HG02852 (cell line): ENCODE measurements around the gene ACBD5.
A peak's percentile ranks its signal among the peaks of the same experiment; 100 is the strongest.
"Not testable (repeated sequence)": the region's sequence is repeated elsewhere in the genome, so short reads cannot be mapped to it uniquely, and the experiment has no call there.

Experiments
- ATAC-seq: cut with Tn5 transposase; IDR thresholded peaks from one replicate; pipeline ENCODE4 v1.9.1; 2021; ENCODE audit warnings: mild to moderate bottlenecking, moderate library complexity; ENCODE audit not compliant: unreplicated experiment

The ACBD5 gene, protein sequence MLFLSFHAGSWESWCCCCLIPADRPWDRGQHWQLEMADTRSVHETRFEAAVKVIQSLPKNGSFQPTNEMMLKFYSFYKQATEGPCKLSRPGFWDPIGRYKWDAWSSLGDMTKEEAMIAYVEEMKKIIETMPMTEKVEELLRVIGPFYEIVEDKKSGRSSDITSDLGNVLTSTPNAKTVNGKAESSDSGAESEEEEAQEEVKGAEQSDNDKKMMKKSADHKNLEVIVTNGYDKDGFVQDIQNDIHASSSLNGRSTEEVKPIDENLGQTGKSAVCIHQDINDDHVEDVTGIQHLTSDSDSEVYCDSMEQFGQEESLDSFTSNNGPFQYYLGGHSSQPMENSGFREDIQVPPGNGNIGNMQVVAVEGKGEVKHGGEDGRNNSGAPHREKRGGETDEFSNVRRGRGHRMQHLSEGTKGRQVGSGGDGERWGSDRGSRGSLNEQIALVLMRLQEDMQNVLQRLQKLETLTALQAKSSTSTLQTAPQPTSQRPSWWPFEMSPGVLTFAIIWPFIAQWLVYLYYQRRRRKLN

DNA sequence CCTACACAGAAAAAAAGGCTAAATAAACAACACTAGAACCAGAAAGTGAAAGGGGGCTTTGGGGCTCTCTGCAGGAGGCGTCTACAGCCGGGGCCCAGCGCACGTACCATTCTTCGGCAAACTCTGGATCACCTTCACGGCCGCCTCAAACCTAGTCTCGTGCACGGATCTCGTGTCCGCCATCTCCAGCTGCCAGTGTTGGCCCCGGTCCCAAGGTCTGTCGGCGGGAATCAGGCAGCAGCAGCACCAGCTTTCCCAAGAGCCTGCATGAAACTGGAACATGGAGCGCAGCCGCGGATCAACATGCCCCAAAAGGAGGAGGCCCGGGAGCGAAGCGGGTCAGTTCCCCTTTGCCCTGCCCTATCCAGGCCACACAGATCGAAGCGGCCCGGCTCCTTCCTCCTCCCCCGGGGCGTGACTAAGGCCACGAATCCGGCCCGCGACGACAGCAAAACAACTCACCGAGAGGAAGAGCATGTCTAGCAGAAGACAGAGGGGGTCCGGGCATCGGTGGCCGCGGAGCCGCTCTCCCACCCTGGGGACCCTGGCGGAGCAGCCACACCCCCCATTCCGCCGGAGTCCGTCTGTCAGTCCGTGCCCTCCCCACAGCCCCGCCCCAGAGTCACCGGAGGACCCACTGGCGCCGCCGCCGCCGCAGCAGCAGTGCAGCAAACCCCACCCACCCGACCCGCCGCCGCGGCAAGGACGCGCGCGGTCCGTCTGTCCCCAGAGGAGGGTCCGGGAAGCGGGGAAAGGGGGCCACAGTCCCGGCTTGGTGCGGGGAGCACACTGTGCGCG lies at the start of gene ACBD5:
ACBD5 (minus strand) TSS at position 586 of the 798 bp plus-strand sequence; CDS start at position 477, 109 bp downstream.
- ATAC-seq: peak; percentile 55

DNA sequence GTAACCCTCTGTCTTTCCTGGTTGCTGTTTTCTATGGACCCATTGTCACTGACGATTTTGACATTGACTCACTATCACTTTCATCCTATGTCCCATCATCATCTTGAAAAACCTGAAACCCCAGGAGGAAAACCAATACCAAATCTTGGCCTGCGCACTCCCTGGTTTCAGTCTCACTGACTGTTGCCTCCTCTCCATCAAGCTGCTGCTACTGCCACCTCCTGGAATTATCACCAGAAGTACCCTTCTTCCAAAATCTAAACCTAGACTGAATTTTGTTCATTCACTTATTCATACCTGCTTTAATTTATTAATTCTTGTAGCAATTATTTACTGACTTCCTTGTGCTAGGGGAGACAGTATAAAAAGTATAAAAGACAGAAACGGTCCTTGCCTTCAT lies 44.5 kb upstream of the ACBD5 start:
- no peak for ATAC-seq

DNA sequence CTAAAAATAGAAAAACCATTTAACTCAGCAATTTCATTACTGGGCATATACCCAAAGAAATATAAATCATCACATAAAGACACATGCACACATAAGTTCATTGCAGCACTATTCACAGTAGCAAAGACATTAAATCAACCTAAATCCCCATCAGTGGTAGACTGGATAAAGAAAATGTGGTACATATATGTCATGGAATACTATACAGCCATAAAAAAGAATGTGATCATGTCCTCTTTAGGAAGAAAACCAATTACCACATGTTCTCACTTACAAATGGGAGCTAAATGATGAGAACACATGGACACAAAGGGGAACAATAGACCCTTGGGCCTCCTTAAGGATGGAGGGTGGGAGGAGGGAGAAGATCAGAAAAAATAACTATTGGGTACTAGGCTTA lies 36.0 kb upstream of the ACBD5 start:
- ATAC-seq: no peak

DNA sequence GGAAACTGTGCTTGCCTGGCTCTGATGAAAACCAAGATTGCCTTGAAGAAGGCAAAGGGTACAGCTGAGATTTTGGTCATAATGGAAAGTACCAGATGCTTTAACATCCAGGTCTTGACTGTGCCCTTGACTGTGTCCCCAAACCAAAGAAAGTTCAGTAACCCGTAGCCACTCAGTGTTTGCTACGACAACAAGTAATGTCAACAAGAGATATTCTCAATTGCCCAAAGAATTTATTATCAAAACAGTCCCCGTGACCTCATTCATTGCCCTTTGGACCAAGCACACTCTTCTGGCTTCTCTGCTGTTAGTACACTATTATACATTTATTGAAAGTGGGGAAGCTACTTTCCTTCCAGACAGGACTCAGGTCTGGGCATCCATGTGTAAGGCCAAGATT lies 25.4 kb upstream of the ACBD5 start:
- ATAC-seq: not testable (repeated sequence)

DNA sequence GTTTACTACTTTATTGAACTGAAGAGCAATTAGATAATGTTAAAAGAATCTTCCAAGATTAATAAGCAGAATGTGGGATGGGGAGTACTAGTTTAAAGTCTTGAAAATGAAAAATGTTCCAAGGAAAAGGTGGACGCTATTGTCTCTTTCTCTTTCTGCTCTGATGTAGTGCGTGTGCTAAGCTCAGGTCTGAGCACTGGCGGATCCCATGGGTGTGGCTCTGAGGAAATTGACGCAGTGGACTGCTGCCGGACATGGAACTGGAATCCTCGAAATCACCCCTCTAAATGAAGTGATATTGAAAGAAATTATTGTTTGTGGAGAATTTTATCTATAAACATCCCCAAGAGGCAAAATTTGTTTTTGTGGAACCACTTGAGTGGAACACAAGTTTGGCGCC lies 22.2 kb upstream of the ACBD5 start:
- ATAC-seq: not testable (repeated sequence)

DNA sequence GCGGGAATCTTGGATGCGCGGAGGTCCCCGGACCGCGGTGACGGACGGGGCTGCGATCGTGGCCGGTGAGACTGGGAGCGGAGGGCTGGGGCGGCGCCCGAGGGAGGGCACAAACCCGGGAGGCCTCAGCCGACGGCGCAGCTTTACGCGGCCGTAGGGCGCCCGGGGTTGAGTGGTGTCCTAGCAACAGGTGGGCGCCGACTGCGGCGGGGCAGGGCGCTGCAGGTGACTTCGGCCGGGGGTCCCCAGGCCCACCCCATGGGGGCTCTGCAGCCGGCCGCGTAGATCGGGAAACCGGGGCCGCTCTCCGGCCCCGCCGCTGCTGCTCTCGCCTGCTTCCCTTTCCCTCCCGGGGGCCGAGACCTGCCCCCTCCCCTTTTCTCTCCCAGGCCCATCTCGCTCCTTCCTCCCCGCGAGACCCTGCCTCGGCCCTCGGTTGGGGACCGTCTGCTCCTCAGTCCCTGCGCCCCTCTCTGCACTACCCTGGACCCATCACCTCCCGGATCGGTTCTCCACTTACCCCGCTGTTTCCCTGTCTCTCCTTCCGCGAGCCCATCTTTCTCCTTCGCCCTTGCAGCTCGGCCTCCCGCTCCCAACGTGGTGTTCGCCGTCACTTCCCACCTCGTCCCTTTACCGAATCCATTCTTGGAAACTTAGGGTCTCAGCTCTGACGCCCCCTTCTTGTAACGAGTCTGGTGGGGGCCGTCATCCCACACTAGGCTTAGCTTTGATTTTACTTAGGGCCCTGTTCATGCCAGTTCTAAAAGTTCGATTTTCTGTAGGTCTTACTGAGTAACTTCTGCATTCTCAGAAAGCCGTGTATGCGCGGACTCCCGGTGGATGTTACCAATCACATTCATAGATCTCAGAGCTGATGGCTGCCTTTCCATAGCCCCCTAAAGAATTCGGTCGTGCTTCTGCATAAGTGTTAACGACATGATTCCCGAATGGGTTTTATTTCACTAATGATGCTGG lies 18.5 kb upstream of the ACBD5 start:
- peak; percentile 59 for ATAC-seq

DNA sequence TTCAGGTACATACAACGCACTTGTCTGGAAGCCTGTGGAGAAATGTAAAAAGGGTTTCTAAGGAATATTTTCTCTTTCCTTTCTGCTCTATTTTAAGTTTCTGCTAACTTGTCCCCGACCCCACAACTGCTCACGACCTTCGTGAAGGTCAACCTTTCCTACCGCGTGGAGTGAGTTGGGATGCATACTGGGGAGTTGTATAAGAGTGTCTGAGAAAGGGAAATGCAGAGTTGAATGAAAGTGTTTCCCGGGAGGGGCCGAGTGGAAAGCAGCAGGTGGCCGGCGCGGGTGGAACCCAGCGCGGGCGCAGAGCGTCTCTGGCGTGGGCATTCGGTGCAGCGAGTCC lies 17.9 kb upstream of the ACBD5 start:
- peak; percentile 38 for ATAC-seq

DNA sequence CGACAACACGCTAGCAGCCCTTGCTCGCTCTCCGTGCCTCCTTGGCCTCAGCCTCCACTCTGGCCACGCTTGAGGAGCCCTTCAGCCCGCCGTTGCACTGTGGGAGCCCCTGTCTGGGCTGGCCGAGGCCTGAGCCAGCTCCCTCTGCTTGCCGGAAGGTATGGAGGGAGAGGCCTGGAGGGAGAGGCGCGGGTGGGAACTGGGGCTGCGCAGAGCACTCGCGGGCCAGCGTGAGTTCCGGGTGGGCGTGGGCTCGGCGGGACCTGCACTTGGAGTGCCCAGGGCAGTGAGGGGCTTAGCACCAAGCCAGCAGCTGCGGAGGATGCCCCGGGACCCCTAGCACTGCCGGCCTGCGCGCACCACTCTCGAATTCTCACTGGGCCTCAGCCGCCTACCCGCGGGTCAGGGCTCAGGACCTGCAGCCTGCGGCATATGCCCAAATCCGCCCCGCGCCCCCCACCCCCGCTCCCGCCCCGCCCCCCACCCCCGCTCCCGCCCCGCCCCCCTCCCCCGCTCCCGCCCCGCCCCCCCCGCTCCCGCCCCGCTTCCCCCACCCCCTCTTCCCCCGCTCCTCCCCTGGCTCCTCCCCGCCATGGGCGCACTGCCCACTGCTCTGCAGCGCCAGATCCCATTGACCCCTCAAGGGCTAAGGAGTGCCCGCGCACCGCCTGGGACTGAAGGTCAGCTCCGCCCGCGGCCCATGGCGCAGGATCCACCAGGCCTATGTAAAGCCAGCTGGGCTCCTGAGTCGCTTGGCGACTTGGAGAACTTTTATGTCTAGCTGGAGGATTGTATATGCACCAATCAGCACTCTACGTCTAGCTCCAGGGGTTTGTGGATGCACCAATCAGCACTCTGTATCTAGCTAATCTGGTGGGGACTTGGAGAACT lies 15.9 kb upstream of the ACBD5 start:
- ATAC-seq: no peak

DNA sequence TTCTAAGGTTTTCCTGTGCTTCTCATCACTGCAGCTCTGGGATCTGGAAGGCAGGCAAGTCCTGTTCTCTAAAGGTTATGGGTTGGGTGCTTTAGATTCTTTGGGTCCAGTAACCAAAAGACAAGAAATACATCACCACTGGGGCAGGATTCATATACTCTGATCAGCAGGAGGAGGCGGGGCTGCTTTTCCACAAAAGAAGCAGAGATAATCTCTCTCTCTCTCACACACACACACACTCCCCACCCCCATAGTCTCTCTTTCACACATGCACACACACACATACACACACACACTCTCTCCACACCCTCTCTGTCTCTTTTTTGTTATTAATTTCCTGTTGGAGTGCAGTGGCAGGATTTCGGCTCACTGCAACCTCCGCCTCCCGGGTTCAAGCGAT lies 13.0 kb upstream of the ACBD5 start:
- no peak for ATAC-seq

DNA sequence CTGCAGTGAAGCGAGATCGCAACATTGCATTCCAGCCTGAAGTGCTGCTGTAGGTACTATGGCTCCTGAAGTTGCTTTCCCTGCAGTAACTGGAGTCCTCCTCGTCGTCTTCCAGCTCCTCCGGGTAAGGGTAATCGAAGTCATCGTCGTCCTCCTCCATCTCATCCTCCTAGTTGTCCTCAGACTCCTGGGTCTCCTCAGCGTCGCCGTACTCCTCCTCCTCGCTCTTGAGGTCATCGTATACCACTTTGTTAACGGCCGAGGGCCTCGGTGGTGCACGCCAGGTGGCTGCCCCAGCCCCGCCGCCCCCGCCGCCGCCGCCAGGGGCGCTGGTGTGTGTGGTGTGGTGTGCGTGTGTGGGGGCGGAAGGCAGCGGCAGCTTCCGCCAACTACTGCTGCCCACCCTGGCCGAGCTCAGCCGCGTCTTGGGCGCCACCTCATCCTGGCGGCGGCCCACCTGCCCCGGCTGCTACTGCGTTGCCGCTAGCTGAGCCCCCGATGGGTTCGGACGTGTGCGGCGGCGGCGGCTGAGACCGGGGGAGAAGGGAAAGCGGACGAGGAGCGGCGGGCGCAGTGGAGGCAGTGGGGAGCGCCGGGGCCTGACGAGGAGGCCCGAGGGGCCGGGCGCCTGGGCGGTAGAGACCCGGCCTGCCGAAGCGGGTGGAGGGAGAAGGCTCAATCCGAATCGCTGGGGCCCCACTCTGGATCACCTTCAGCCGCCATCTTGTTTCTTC lies 11.8 kb upstream of the ACBD5 start:
- peak; percentile 99 for ATAC-seq

DNA sequence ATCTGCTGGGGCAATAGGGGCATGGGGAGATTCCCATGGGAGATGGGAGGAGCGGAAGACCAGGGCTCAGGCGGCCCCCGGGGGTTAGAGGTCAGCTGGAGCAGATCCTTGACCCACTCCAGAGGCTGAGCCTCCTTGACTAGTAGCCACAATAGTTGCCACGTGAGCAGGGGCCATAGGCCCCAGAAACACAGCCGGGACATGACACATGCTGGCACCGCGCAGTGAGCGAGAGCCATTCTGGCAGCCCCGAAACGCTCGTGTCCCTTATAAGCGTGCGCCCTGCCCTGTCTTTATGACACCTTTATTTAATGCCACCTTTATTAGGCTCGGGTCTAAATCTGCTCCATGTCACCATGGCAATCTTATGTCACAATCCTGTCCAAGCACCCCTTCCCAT lies 11.0 kb upstream of the ACBD5 start:
- ATAC-seq: no peak

DNA sequence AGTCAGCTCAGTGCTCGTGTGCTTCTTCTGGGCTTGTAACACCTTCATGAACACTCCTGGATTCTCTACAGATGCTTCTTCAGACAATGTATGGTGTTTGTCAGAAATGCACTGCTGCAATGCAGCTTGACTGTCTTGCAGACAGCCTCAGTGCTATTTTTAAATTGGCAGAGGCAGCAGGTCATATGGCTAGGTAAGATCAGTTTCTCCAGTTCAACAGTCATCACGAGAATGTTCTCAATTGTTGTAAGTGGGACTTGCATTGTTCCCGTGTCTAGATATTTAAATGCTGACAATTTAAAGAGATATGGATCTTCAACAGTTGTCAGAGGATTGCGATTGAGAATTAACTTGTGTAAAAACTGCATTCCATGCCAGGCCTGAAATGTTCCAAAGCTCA lies 7.6 kb upstream of the ACBD5 start:
- no peak for ATAC-seq

DNA sequence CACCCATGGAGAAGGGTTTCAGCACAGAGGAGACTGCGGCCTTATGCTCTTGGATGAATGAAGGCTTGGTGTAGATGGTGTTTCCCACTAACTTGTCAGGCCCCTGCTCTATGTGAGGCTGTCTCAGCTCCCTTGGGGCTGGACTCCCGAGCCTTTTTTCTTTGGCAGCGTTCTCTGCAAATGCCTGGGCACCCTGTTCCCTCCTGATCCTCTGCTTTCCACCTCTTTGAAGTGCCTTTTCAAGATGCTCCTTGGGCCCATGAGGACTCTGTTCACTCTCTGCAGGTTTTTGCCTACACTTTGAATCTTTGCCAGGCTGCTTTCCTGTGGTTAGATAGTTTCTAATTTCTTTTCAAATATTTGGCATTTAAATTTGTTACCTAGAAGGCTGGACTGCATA lies 6.8 kb upstream of the ACBD5 start:
- ATAC-seq: no peak

DNA sequence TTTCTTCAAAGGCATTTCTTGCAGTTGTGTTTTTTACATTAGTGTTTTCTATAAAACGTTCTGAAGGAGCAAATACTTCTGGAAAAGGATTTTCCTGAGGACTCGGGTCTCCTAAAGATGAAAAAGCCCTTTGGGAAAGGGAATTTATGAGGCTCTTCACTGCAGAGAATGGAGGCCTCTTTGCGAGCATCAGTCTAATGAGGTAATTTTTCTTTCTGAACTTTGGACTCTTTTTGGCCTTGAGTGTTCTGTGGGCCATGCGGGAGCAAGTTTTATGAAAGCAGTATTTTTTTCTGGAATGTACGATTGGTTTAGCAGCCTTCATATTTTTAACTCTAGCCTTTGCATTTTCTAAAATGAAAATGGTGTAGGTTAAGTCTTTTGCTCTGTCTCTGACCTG lies 6.4 kb upstream of the ACBD5 start:
- ATAC-seq: no peak

DNA sequence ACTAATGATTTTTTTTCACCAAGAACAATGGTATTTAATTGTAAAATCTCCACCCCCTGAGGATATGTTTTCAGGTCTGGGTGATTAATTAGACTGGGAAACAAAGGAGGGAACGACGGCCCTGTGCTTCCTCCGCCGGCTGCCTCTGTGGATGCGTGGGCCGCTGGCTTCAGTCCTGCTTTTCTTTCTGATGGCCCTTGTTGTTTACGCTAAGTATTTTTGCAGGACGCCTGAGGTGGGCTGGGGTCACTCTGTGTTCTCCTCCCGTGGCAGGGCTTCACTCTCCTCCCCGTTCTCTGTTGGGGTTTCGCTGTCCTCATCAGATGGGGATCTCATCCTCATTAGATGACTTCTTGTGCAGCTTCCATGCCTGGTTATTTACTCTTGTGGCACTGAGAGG lies 5.2 kb upstream of the ACBD5 start:
- no peak for ATAC-seq

DNA sequence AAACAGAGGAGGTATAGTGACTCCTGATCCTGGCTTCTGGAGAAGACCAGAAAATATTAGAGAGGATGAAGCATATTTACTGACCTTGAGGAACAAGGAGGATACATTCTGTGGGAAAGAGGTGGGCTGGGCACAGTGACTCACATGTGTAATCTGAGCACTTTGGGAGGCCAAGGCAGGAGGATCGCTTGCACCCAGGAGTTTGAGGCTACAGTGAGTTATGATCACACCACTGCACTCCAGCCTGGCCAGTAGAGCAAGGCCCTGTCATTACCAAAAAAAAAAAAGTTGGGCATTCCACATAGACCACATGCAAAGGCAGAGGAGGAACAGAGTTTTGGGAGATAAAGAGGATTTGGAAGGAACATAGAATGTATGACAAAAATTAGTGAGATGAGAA lies 4.4 kb upstream of the ACBD5 start:
- no peak for ATAC-seq

DNA sequence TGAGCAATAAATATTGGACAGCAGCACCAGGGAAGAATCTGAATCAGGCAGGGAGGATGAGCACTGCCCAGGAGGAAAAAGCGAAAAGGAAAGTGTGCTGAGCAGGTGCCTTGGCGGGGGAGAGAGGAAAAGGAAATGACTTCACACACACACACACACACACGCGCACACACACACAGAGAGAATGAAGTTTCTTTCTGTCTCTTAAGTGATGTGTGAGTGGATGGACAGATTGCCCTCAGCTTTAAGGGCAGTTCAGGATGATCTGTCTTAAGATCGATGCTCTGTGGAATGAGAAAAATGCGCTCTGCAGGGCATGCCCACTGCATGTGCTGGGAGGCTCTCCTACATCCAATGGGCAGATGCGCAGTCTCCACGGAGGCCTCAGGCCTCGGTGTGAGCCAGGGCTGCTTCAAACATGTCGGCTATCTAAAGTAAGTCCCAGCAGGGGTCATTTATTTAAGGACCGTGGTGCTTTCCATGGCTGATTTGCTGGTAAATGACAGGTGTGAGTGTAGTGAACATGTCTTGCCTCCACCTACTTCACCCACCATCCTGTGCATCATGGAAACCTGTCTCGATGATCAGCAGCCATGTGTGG lies 2.5 kb upstream of the ACBD5 start:
- peak; percentile 29 for ATAC-seq

DNA sequence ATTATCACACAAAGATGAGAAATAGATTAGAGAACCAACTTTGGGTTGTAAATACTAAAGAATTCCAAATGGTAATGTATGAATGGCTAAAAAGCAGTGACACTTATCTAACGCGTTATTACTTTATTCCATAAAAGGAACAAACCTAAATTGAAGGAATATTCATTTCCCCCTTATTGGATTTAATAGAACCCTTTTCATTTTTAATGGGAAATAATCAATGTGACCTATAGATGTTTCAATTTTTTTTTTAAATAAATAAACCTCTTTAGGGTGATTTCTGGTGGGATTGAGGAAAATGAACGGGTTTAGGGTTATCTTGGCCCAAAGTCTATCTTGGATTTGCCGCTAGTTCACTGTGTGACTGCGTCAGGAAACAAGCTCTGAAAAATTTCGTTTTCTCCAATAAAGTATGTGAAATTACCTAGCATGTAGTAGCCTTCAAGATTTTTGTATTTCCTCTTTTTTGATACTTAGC lies 1.9 kb upstream of the ACBD5 start:
- no peak for ATAC-seq
